Stimulated activated CD4-positive, alpha-beta T cell treated with anti-CD3 and anti-CD28 coated beads, Interleukin-15, amount 100 ng/mL, for 48 hours (primary cell): ENCODE results near the gene TSSK6.

ENCODE experiments used
- DNase-seq, 2 donors: peaks; one replicate each; pipeline ENCODE4 v3.0.0-alpha.2; 2020; ENCODE audit warnings: low read depth in 2 of 2

TSSK6 gene

DNA sequence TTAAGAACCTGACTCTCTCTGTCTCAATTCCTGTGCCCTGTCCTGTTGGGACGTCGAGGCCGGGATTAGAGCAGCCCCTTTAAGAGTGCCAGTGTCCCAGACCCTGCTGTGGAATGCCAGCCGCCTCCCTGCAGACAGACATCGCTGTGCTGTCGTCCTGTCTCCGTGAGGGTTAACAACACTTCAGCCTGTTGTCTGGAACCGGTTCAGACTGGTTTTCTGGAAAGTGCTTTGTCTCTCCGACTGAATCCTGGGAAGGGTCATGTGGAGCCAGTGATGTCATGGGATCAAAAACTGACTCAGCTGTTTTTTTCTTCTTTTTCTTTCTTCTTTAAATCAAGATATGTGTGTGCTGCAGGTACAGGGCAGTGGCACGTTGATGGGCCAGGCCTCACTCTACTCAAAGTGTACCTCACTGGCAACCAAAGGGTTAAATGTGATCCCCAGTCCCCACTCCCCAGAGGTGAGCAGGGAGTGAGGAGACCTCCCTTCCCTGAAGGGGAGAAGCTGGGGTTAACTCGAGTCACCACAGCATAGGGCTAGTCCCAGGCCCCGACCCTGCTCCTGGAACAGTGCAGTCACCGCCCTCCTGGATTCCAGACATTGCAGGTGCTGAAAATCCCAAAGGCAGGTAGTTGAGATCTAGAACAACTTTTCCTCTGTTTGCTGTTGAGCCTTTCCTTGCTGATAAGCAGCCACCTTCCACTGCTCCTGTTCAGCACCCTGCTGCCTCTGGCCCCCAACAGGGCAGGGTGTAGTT, 50.8 kb downstream of the TSSK6 start:
- no peak for DNase-seq
